ENCODE results near the gene FANCM. TPM values are rescaled to one million over a fixed set of nuclear protein-coding genes. Genes with fewer than 3 reads are reported as not detected.
"Not testable (repeated sequence)": the region's sequence is repeated elsewhere in the genome, so short reads cannot be mapped to it uniquely, and the experiment has no call there.

FANCM gene
- total RNA-seq, 1 experiment from 2014 or later, result 1.8 TPM

GRCh38 chr14:45212231-45212630 lies 76.5 kb downstream of the FANCM start:
- DNase-seq (ENCODE audit: low read depth), result no peak
- in situ Hi-C loops (cut with HindIII; ENCODE audit: low pct_unique_long_range_greater_than_20kb, low sequenced_read_pairs), result no loop called here

- in situ Hi-C loops (cut with HindIII; ENCODE audit: low pct_unique_long_range_greater_than_20kb, low sequenced_read_pairs); DNase-seq (ENCODE audit: low read depth): not testable (repeated sequence)
These were observed 78.0 kb downstream of the FANCM start for GRCh38 chr14:45213716-45214115.

GRCh38 chr14:45214341-45214740 lies 78.6 kb downstream of the FANCM start:
- in situ Hi-C loops (cut with HindIII; ENCODE audit: low pct_unique_long_range_greater_than_20kb, low sequenced_read_pairs); DNase-seq (ENCODE audit: low read depth): not testable (repeated sequence)

- DNase-seq (ENCODE audit: low read depth), result no peak
These were observed 86.9 kb downstream of the FANCM start for GRCh38 chr14:45222485-45223262.

GRCh38 chr14:45227566-45227965 lies 91.8 kb downstream of the FANCM start:
- in situ Hi-C loops (cut with HindIII; ENCODE audit: low pct_unique_long_range_greater_than_20kb, low sequenced_read_pairs), result no loop called here
- no peak for DNase-seq (ENCODE audit: low read depth)

More at GRCh38 chr14:45222485-45223262, 86.9 kb downstream of the FANCM start:
- in situ Hi-C loops (cut with HindIII; ENCODE audit: low pct_unique_long_range_greater_than_20kb, low sequenced_read_pairs), result no loop called here

- DNase-seq (ENCODE audit: low read depth), result no peak
- in situ Hi-C loops (cut with HindIII; ENCODE audit: low pct_unique_long_range_greater_than_20kb, low sequenced_read_pairs), result no loop called here
These were observed 103.3 kb downstream of the FANCM start for GRCh38 chr14:45238988-45239387.

GRCh38 chr14:45242706-45243105 lies 107.0 kb downstream of the FANCM start:
- in situ Hi-C loops (cut with HindIII; ENCODE audit: low pct_unique_long_range_greater_than_20kb, low sequenced_read_pairs), result no loop called here

GRCh38 chr14:45246151-45246550 lies 110.4 kb downstream of the FANCM start:
- in situ Hi-C loops (cut with HindIII; ENCODE audit: low pct_unique_long_range_greater_than_20kb, low sequenced_read_pairs), result no loop called here
- no peak for DNase-seq (ENCODE audit: low read depth)

More at GRCh38 chr14:45242706-45243105, 107.0 kb downstream of the FANCM start:
- no peak for DNase-seq (ENCODE audit: low read depth)

- DNase-seq (ENCODE audit: low read depth), result no peak
- in situ Hi-C loops (cut with HindIII; ENCODE audit: low pct_unique_long_range_greater_than_20kb, low sequenced_read_pairs), result no loop called here
These were observed 111.0 kb downstream of the FANCM start for GRCh38 chr14:45246691-45247090.

- no peak for DNase-seq (ENCODE audit: low read depth)
- in situ Hi-C loops (cut with HindIII; ENCODE audit: low pct_unique_long_range_greater_than_20kb, low sequenced_read_pairs), result no loop called here
These were observed 111.7 kb downstream of the FANCM start for GRCh38 chr14:45247427-45247826.

GRCh38 chr14:45249856-45250575 lies 114.3 kb downstream of the FANCM start:
- in situ Hi-C loops (cut with HindIII; ENCODE audit: low pct_unique_long_range_greater_than_20kb, low sequenced_read_pairs), result no loop called here
- peak; percentile 13 for DNase-seq (ENCODE audit: low read depth)

Other genes with a start within 250 kb of the FANCM start
- gene KLHL28, start 174.0 kb upstream of the FANCM start, total RNA-seq (2014; rRNA removed; shearing (Covaris generic); ENCODE audit: low replicate concordance), result 1.8 and 2.9 TPM in 2 replicates
- 2.8 and 3.9 TPM in 2 replicates for gene TOGARAM1, start 173.7 kb upstream of the FANCM start, total RNA-seq (2014; rRNA removed; shearing (Covaris generic); ENCODE audit: low replicate concordance)
- gene PRPF39, start 51.8 kb upstream of the FANCM start, total RNA-seq (2014; rRNA removed; shearing (Covaris generic); ENCODE audit: low replicate concordance), result 12.0 and 22.8 TPM in 2 replicates
- gene FKBP3, start 1.4 kb upstream of the FANCM start, total RNA-seq (2014; rRNA removed; shearing (Covaris generic); ENCODE audit: low replicate concordance), result 29.0 and 52.9 TPM in 2 replicates
- 18.5 and 26.6 TPM in 2 replicates for gene MIS18BP1, start 117.3 kb downstream of the FANCM start, total RNA-seq (2014; rRNA removed; shearing (Covaris generic); ENCODE audit: low replicate concordance)

Data from Caki2 (cell line).